Muscle of back (tissue), 11 donors: ENCODE data around the gene LHX4. TPM values are rescaled to one million over a fixed set of nuclear protein-coding genes. Genes with fewer than 3 reads are reported as not detected.

ENCODE experiments used
- DNase-seq, 3 donors: peaks; one replicate each; pipeline versions ENCODE4 v3.0.0 to v3.0.0-alpha.2; 2013
- polyA plus RNA-seq, 10 donors: library from polyadenylated mRNA; unstranded; fragments of 120-200 nt; gene quantifications; one replicate each; pipeline ENCODE4 v1.2.1, GENCODE V29; 2013; ENCODE audit not compliant: insufficient read length in 10 of 10

The LHX4 gene
- polyA plus RNA-seq, 10 donors = 0.47 to 2.3 (median 1.2) TPM

DNA sequence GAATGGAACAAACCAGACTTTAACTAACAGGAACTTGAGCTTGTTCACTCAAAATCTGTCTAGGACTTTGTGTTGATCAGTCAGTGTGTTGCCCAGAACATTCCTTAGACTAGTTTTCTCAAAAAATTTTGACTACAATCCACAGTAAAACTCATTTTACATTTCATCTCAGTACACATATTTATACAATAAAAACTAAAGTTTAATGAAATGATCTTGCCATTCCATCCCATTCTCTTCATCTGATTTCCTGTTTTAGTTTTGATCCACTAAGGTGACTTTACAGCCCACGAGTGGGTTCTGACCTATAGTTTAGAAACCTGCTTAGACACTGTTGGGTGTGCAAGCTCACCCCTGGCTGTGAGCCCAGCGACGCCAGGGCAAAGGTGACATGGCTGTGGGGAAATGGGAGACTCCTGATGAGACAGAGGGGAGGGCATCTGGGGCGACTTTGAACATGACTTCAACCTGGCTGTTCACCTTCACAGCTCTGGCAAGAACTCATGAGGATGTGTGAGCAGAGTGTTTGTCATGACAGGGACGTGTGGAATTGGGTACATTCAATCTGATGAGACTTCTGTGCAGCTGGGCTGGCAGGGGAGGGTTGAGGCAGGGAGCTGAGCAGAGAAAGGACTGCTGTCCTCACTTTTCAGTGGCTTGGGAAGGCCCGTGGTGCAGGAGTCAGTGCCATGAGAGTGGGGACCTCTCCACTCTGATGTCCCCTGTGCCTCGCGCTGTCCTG is 40.6 kb downstream of the LHX4 start:
- DNase-seq = no peak

DNA sequence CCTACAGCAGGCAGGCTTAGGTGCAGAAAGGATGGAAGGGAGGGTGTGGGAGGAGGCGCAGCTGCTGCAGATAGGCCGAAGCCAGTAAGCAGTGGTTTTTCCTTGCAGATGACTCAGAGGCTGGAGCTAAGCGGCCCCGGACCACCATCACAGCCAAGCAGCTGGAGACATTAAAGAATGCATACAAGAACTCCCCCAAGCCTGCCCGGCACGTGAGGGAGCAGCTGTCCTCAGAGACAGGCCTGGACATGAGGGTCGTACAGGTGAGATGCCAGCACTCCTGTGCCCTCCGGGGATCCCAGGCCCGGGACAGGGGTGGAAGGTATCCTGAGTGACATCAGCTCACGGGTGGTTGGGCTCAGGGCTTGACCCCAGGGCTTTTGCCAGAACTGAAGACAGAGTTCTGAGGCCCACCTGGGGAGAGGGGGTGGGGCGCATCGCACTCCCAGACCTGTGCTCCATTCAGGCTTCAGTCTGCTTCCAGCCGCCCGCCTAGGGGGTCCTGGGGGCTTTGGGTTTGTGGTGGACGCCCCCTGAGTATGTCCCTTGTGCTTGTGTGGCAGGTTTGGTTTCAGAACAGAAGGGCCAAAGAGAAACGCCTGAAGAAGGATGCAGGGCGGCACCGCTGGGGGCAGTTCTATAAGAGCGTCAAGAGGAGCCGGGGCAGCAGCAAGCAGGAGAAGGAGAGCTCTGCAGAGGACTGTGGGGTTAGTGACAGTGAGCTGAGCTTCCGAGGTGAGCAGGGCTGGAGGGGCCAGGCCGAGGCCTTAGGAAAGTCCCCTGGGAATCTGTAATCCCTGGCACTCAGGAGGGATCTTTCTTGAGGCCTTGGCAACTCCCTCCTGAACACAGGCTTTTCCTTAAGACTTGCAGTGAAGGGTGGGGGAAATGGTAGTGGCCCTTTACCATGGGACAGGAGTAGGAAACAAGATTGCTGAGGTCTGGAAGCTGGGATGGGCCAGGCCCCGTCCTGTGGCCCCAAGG is 41.5 kb downstream of the LHX4 start:
- DNase-seq = peak; percentile 47 to 82 (median 59)

DNA sequence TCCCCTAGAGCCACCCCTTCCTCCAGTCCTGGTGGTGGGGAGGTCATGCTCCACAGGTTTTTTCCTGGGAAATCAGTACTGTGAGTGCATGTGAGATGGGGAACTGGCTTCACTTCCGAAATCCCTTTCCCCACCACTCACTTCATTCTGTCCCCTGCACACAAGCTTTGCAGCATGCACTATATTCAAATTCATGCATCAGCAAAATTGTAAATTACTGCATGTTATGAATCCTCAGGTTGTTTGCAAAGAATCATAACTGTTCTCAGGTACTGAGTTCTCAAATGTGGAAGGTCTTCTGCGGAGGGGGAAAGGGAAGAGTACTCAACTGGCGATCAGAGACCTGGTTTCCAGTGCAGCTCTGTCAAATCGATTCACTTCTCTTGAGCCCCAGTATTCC is 42.3 kb downstream of the LHX4 start:
- DNase-seq = no peak

DNA sequence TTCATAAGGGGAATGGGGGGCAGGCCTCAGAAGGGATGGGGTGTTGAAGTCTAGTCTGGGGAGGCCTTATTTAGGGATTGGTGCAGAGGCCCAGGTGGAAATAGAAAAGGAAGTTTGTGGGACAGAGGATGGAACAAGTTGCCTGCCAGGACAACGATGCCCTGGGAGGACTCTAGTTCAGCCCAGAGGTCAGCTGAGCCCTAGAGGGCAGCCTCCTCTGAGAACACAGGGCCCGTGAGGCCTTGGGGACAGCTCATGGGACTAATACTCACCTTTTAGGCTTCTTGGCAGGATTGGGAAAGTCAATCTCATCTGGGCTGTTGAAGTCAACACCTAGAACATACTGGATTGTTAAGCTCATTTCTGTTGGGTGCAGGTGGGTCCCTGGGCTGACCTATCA is 43.0 kb downstream of the LHX4 start:
- no peak for DNase-seq

DNA sequence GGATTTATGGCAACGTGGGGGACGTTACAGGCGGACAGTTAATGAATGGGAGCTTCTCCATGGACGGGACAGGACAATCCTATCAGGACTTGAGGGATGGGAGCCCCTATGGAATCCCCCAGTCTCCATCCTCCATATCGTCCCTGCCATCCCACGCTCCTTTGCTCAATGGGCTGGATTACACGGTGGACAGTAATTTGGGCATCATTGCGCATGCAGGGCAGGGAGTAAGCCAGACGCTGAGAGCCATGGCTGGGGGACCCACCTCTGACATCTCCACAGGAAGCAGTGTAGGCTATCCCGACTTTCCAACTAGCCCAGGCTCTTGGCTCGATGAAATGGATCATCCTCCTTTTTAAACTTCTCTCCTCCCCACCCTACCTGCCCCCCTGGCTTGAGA is 44.2 kb downstream of the LHX4 start:
- DNase-seq = no peak

DNA sequence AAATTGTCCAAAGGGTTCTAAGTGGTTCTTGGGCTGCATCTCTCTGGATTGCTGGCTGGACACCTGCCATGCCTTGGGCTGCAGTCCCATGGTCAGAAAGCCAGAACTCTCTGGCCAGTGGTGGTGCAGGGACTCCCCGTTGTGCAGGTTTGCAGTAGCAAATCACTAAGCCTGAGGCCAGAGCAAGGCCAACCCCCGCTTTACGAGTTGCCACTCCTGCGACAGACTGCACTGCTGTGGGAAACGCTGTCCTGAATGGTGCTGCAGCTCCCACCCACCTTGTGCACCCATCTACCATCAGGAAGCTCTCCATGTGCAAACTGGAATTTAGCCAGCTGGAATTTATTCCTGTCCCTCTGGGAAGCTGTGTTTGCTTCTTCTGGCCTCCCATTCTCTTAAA is 45.7 kb downstream of the LHX4 start:
- DNase-seq = no peak

DNA sequence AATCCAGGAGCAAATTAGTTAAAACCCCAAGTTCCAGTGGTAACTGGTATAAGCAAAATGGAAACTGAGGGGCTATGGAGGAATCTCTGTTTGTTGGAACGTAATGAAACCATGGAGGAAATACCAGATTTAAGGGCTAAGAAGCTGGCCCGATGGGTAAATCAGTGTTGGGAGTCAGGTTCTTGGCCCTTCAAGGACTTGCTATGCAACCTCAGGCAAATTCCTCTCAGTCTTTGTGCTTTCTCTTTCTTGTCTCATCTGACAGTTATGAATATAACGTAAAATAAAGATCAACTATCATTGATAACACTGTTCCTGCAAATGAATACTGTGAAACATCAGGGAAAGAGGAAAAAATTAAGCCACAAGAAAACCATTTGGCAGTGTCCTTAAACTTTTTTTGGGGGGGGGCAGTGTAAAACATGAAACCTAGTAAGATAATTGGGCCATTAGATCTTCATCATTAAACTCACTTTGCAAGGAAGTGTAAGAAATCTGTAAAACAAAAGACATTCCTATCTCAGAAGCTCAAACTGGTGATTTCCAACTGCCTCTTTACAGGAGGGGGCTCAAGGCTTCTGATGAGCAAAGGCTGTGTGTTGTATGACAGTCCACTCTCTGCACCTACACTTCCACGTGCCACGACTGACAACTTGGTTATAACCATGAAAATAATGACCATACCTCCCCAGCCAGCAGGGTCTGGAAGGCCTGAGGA is 47.6 kb downstream of the LHX4 start:
- no peak for DNase-seq

DNA sequence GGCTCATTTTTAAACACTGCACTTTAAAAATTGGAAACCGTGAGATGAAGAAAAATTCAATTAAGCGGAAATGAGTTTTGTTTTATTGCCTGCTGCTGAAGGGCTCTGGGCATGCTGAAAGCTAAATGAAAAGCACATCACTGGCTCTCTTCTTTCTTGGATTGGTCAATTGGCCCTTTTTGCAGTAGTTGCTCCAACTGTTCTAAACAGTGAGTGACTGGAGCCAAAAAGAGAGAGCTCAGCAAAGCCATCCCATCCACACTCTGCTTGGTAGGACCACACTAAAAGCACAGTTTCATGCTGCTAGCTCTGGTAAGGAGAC is 48.1 kb downstream of the LHX4 start:
- no peak for DNase-seq

DNA sequence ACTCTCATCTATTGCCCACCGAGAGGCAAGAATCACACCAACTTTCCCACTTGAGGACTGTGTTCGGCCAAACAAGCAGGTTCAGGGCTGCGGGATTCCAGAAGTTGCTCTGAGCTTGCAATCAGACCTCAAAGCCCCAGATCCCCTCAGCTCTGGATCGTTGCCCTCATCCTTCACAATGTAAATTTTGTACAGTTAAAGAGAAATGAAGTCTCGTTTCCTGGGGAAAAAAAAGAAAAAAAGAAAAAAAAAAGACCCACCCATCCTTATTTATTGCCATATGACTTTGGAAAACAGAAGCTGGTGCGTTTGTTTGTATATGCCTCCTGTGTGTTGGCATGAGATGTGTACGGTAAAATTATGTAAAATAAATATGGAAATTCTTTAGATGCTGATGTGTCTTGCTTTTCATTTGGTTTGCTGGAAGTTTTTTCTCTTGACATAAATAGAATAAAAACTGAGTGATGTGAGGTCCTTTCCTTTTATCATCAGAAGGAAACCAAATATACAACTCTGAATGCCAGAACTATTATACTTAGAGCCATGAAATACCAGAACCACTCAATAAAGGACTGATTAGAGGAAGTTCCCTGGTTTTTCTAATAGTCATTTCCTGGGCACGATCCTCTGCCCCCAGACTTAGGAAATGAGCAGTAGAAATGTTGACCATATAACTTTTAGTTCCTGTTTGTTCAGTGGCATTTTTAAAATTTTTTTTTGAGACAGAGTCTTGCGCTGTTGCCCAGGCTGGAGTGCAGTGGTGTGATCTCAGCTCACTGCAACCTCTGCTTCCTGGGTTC is 48.7 kb downstream of the LHX4 start:
- no peak for DNase-seq

DNA sequence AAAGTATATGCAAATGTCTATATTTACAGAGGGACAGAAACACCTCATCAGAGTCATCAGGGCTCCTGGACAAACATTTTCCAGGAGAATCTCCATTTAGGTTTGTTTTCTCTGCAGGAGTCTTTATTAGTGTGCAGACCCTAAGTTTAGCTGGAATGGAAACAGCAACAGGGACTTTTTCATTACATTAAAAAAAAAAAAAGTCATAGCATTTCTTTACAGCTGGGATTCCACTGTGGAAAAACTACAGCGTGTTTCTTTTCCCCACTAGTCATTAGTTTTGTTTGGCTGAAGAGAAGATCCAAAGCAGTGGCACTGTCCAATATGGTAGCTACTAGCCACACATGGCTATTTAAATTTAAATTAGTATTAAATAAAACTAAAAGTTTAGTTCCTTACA is 49.6 kb downstream of the LHX4 start:
- DNase-seq = no peak

DNA sequence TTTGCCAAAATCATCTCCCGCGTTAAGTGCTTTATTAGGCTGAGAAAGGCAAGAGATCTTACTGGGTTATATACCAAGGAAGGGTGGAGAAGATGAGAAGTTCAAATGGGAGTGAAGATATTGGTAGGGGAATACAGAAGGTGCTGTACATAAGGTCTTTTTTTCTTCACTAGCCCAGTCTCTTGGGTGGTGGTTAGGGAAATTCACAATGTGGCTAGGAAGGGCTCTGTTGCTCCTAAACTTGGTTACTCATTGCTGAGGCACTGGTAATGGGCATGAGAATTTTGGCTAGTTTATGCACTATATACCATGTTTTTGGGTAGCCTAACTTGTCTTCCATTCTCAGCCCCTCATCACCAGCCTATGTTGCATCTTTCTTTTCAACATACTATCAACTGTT is 50.6 kb downstream of the LHX4 start:
- DNase-seq = no peak

DNA sequence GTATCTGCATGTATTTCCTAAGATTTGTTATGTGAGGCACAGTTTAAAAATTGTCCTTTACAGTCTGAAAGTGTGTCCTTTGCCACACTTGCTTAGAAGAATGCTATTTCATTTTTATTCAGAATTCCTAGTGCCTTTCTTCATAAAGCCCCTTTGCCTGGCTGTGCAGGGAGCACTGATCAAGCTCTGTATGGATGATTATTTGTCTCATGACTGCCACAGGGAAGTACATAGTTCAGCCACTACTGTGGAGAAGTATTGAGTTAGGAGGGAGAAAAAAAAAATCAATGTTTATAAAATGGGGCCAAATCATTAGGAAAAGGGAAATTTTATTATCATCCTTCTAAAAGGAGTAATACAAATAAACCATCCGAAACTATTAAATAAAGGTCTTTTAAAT is 51.4 kb downstream of the LHX4 start:
- DNase-seq = no peak

DNA sequence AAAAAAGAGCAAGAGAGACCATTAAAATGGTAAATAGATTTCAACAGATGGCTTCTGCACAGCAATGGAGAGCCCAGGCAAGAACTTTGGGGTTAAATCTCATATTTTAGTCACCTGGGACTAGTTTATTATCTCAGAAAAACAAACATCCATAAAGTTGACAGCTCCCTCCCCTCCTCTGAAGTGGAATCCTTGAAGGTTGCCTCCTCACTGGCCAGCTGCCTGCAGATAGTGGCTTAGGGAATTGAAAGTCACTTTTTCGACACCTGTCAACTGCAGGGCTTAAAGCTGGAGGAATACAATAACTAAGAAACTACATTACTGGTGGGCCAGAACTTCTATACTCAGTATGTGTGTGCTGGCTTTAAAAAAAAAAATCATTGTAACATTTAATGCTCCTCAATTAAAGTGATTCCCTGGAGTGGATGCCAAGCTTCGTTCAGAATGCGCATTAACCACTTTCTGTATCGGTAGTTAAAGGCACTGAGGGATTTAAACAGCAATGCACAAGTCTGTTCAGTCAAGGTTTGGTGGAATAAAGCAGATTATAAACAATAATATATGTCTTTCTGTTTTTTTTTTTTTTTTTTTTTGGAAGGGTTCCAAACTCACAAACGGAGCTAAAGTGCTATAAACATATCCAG is 52.5 kb downstream of the LHX4 start:
- DNase-seq = no peak

DNA sequence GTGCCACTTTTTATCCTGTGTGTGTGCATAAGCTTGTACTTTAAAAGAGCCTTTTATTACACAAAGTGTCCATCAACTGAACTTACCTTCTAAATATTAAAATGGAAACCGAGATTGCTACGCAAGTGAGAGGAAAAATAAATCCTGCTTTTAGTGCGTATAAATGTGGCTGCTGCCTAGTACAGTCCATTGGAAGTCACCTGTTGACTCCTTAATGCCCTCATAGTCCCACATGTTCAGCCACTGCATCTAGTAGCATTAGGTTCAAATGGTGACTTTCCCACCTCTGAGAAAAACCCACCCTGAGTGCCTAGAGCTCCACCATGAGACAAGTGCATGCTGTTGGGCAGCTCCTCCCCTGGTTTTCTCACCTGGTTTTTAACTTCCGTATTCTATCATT is 53.0 kb downstream of the LHX4 start:
- DNase-seq = no peak

DNA sequence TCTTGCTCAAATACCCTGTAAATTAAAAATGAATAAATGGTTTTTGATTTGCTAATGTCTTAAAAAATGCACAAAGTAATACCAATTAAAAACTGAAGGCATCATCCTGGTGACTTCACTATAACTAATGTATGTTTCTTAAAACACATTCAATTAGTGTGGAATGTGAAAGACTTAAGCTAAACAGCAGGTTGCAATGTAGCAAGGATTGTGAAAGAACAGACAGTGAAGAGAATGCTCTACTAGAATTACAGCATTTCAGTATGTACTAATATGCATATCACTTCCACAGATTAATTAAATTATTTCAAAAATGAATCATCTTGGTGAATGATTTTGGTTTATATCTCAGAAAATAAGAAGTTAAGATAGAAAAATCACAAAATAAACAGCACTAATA is 56.4 kb downstream of the LHX4 start:
- DNase-seq = no peak

DNA sequence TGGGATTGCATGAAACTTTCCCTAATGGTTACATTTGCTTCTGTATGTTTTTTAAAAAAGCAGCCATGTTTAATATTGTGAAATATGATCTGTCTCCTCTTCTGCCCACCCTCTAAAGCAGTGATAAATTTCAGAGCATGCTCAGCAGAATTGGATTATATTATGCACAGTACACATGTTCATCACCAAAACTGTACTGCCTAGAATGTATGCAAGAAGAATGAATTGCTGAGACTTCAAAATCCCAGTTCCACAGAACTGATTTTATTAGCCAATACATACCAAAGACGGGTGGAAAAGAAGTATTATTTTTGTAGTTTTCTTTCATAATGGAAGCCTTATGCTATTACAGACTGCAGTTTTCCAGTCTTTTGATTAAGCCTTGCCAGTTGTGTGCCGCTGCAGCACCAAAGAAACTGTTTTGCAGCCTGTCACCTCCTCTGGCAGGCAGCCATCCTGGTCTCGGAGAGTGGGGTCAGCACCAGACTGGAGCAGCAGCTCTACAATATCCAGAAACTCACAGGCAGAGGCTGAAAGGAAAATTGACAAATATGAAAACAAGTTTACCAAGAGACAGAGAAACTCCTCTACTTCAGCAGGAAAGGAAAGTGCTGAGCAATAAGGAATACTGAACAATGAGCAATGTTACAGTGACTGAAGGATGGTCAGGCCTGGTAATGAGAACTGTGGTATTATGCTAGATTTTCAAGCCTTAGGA is 58.1 kb downstream of the LHX4 start:
- no peak for DNase-seq

DNA sequence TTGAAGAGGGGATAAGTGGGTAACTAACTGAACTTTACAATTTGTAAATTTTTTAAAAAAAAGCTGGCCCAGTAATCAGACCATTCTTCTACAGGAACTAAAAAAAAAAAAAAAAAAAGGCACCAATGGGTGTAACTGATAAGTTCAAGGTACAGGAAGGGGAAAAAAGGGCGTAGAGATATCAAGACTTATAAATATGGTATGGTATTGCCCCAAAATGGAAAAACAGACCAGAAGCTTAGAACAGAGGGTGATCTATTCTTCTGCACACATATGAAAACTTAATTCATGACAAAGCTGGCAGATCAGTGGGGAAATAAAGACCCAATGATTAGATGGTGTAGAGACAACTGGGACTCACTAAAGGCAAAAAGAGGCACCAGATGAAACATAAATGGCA is 58.9 kb downstream of the LHX4 start:
- no peak for DNase-seq

DNA sequence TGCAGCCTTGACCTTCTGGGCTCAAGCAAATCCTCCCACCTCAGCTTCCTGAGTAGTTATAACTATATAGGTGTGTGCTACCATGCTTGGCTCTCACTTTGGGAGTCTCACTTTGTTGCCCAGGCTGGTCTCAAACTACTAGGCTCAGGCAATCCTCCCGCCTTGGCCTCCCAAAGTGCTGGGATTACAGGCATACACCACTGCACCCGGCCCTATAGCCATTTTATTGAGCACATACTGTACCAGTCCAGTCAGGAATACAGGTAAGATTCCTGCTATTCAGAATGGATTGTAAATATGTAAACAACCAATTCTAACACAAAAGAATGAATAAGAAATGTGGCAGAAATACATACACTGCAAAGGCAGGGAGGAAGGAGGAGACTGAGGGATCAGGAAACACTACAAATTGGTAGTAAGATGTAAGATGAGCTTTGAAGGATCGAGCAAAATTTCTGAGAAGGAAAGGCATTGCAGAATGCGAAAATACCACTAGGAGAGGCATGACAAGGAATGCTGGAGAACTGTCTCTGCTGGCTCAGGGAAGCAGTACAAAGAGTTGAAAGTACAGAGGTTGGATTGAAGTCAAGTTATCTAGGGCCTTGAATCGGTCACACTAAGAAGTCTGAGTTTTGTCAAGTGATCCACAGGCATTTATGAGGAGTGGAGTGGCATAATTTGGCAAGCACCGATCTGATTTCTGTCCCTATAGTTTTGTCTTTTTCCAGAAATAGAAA is 60.4 kb downstream of the LHX4 start:
- DNase-seq = no peak

DNA sequence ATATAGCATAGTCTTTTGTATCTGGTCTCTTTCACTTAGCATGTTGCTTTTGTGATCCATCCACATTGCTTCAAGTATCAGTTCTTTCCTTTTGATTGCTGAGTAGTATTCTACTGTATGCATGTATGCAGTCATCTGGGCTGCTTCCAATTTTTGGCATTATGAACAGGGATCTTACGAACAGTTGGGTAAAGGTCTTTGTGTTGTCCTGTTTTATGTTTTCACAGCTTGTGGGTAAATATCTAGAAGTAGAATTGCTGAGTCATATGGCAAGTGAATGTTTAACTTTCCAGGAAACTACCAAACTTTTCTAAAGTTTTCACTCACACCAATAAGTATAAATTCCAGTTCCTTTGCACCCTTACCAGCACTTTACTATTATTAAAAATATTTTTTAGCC is 60.9 kb downstream of the LHX4 start:
- no peak for DNase-seq

DNA sequence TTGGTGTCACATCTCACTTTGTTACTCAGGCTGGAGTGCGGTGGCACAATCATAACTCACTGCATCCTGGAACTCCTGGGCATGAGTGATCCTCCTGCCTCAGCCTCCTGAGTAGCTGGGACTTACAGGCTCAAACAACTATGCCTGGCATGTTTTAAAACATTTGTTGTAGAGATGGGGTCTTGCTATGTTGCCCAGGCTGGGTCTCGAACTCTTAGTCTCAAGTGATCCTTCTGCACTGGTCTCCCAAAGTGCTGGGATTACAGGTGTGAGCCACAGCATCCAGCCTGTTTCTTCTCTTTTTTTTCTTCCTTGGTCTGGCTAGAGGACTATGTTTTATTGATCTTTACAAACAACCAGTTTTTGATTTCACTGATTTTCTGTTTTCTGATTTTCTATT is 64.6 kb downstream of the LHX4 start:
- DNase-seq = no peak
